WERI-Rb-1 (cell line): ENCODE results near the gene DSCAM.

Experiments used
- DNase-seq: peaks from one replicate; pipeline ENCODE4 v3.0.0-alpha.2; 2020
- H3K27ac ChIP-seq: fragments of 250-450 bp; sonication (Bioruptor Pico); 2 replicates; pipeline ENCODE4 v1.5.1; 2020; ENCODE audit warnings: mild to moderate bottlenecking, moderate library complexity
- H3K27me3 ChIP-seq: fragments of 250-450 bp; sonication (Bioruptor Pico); 2 replicates; pipeline ENCODE4 v1.5.1; 2021; ENCODE audit warnings: mild to moderate bottlenecking, low read depth, moderate library complexity; ENCODE audit not compliant: insufficient read depth, severe bottlenecking
- H3K36me3 ChIP-seq: fragments of 250-450 bp; sonication (Bioruptor Pico); 2 replicates; pipeline ENCODE4 v1.5.1; 2020; ENCODE audit warnings: mild to moderate bottlenecking, moderate library complexity
- H3K4me3 ChIP-seq: 2 replicates; pipeline ENCODE4 v1.5.1; 2011; ENCODE audit warnings: low read depth, mild to moderate bottlenecking, control low read depth, low read length
- H3K9me3 ChIP-seq: fragments of 250-450 bp; sonication (Bioruptor Pico); 2 replicates; pipeline ENCODE4 v1.5.1; 2021; ENCODE audit warnings: mild to moderate bottlenecking, moderate library complexity; ENCODE audit not compliant: severe bottlenecking
- CTCF ChIP-seq: IDR thresholded peaks from 2 replicates; pipeline ENCODE4 v1.5.1; 2011; ENCODE audit warnings: low read depth, mild to moderate bottlenecking, control low read depth, inconsistent platforms, low read length

The DSCAM gene

DNA sequence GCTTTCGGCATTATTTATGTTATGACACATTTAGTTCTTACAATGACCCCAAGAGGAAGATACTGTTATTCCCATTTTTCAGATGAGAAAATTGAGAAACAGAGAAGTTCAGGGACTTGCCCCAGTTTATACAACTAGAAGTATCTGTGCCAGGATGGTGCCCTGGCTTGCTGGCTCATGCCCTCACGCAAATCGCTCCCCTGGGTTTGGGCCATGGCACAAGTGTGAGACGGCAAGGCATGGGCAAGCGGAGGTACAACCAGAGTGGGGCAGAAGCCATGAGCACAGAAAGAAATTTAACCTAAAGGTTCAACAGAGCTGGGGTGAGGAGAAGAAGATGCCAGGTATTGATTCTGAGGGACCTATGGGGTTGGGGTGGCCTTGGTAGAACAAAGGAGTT, 469.8 kb downstream of the DSCAM start:
- no peak for DNase-seq
- no peaks in the 10 kb centered on the region for H3K36me3 ChIP-seq
- no peak overlapping the region for H3K27ac ChIP-seq
- no peak overlapping the region for H3K4me3 ChIP-seq
- H3K27me3 ChIP-seq, result no peaks in the 10 kb centered on the region
- no peak for TF ChIP-seq CTCF
- no peaks in the 10 kb centered on the region for H3K9me3 ChIP-seq

DNA sequence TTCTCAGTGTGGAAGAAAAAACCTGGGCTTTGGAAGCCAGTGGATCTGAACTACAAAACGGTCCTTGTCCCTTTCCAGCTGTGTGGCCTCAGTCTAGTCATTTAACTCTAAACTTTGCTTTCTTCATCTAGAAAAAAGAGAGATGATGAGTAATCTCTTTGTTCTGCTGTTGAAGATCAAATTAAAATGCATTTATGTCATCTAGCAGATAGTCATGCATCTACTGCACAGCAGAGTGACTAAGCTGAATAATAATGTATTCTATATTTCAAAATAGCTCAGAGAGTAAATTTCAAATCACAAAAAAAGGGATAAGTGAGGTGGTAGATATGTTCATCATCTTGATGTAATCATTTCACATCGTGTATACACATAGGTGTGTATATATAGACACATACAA, 473.2 kb downstream of the DSCAM start:
- no peak overlapping the region for H3K27ac ChIP-seq
- H3K36me3 ChIP-seq, result no peaks in the 10 kb centered on the region
- no peak for TF ChIP-seq CTCF
- DNase-seq, result no peak
- H3K9me3 ChIP-seq, result no peaks in the 10 kb centered on the region
- no peaks in the 10 kb centered on the region for H3K27me3 ChIP-seq
- H3K4me3 ChIP-seq, result no peak overlapping the region

GRCh38 chr21:40372506-40372905, 474.5 kb downstream of the DSCAM start:
- Histone ChIP-seq H3K4me3 (no peak overlapping the region), H3K27me3 (no peaks in the 10 kb centered on the region), H3K27ac (no peak overlapping the region), H3K36me3 (no peaks in the 10 kb centered on the region), H3K9me3 (no peaks in the 10 kb centered on the region)
- no peak for DNase-seq
- no peak for TF ChIP-seq CTCF

DNA sequence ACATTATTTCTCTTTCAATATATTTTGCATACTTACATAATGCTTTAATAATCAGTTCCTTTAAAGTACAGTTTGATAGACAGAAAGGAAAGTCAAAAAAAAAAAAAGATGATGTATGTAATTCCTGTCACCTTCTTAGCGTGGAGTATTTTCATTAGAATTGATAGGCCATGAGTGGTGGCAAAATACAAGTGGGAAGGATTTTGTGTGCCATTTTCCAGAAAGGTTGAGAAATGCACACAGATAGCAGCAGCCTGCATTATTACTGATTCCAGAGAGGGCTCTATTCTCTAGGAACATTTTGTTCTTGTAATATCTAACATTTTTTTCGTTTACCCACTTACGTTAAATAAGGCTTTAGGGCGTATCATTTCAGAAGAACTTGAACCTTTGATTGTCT, 475.6 kb downstream of the DSCAM start:
- Histone ChIP-seq H3K9me3 (no peaks in the 10 kb centered on the region), H3K27ac (no peak overlapping the region), H3K4me3 (no peak overlapping the region), H3K27me3 (no peaks in the 10 kb centered on the region), H3K36me3 (no peaks in the 10 kb centered on the region)
- DNase-seq, result no peak
- TF ChIP-seq CTCF, result no peak

GRCh38 chr21:40356644-40357043, 490.3 kb downstream of the DSCAM start:
- DNase-seq, result no peak
- Histone ChIP-seq H3K4me3 (no peak overlapping the region), H3K27me3 (no peaks in the 10 kb centered on the region), H3K9me3 (no peaks in the 10 kb centered on the region), H3K27ac (no peak overlapping the region), H3K36me3 (no peaks in the 10 kb centered on the region)
- TF ChIP-seq CTCF, result no peak

DNA sequence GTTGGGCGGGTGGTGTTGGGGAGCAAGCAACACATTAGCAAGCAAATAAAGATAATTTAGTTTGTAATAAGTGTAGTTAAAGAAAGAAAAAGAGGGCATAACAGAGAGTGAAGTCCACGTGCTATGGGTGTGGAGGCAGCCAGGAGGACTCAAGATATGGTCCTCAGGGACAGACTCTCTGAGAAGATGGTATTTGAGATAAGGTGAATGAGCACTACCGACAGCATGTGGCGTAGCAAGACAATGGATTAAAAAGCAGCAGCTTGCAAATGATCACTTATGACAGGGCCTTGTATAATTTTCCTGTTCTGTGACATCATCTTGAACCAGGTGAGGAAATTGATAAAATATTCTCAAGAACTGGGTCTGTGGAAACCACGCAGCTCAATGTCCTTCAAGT, 491.9 kb downstream of the DSCAM start:
- no peak for TF ChIP-seq CTCF
- Histone ChIP-seq H3K4me3 (no peak overlapping the region), H3K9me3 (no peaks in the 10 kb centered on the region), H3K27ac (no peak overlapping the region), H3K36me3 (no peaks in the 10 kb centered on the region), H3K27me3 (no peaks in the 10 kb centered on the region)
- no peak for DNase-seq
